ENCODE measurements around the gene PLEKHG7. TPM values are rescaled to one million over a fixed set of nuclear protein-coding genes. Genes with fewer than 3 reads are reported as not detected.

PLEKHG7 gene, protein sequence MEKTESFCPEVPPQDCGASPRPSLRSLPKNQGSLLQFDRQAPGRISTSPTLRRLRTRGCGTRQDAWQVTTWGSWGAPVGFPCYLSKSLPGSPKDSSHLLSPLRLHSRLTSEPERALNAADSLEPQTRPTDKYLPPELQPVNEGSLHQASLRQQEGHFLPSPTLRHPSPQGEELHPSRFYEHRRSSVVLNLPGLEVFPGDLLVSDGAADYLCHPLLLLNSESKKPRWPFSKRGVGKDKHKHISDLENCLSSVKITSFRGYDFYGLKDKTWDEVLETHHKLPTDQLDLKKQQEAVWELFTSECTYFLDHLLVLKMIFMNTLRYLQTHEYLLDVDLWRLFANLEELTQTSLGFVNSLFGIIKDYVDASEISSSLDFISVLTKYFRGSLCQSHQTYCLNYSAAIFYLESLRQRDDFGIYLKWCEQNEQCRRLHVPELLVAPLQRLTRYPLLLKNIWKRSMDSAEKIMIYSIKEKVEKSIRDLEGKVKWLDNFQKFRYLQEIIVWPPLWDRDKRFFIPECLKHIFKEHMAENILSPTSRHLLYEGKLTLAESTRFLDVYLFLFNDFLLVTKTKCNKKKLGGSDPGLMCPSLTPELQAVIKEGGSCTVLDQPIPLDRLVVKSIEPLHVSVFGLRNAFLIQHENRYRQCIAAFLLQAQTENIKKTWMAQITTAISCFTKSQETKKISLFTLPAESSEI
- total RNA-seq: not detected in 2 replicates

DNA sequence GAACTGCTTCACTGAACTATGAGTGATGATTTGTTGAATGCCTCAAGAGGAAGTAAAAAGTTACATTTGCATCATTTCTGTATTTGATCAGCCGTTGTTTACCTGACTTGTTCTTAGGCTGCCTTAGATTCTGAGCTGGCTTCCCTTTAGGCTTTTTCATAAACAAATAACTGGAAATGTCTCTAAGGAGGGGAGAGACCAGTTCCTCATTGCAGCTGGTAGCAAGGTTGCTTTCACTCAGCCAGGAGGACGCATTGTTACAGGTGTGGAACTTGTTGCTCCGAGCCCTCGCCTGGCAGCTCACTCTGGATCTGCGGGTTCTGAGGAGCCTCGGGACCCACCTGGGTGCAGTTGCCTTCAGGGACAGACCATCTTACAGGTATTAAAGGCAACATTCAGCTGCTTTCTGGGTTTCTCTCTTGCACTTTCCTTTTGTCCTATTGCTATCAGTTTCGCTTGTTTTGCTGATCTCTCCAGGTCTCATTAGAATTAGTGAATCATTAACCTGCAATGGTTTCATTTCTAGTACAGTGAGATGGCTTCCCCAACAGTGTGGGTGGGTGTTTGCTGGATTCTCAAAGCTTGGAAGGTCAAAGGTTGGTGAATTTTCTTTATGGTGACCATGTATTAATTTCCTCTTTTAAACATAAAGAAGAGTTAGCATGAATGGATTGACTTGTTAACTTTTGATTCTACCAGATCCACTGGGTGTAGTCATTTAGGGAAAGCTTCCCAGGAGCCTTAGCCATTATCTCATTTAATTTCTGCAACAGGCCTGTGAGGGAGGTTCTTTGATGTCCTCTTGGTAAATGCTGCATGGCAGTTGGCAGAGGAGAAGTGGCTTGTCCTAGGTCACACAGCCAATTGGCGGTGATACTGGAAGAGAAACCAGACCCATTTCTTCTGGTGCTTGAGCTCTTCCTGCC lies at the start of gene PLEKHG7:
Gene PLEKHG7, plus strand, starts transcription at position 236 of the 926 bp plus-strand sequence. CDS start 3,643 bp downstream, outside the sequence.

Other genes with a start within 250 kb of the PLEKHG7 start
- 39.1 and 47.4 TPM in 2 replicates for gene EEA1, start 226.3 kb downstream of the PLEKHG7 start, total RNA-seq

All from thoracic aorta endothelial cell (primary cell).